Activated naive CD8-positive, alpha-beta T cell treated with anti-CD3 and anti-CD28 coated beads, Interleukin-2, amount 10 ng/mL, durations not matched to agents 7 days and 5 days (primary cell): ENCODE results near the gene VEGFB. TPM values are rescaled to one million over a fixed set of nuclear protein-coding genes. Genes with fewer than 3 reads are reported as not detected.

Experiments used
- ATAC-seq: fragments of 150-1000 bp; cut with Tn5 transposase; one replicate; pipeline ENCODE4 v1.10.0; 2021; ENCODE audit warnings: low read depth, moderate library complexity
- POLR2A ChIA-PET: fragments of 350-600 bp; sonication (Branson Sonifier 250); formaldehyde crosslinking; loops from one replicate; lab custom pipeline; 2021; ENCODE audit warnings: antibody characterized with exemption; lab: Charles Lee
- DNase-seq: peaks from one replicate; pipeline ENCODE4 v3.0.0; 2021
- H3K27ac Mint-ChIP-seq: one replicate; pipeline ENCODE4 v1.8.0; 2022; ENCODE audit warnings: mild to moderate bottlenecking, mixed read lengths
- H3K27me3 Mint-ChIP-seq: one replicate; pipeline ENCODE4 v1.8.0; 2022; ENCODE audit warnings: mild to moderate bottlenecking, moderate library complexity, mixed read lengths
- H3K36me3 Mint-ChIP-seq: one replicate; pipeline ENCODE4 v1.8.0; 2021; ENCODE audit warnings: mild to moderate bottlenecking, mixed read lengths
- H3K4me1 Mint-ChIP-seq: one replicate; pipeline ENCODE4 v1.8.0; 2021; ENCODE audit warnings: mixed read lengths
- H3K4me3 Mint-ChIP-seq: one replicate; pipeline ENCODE4 v1.8.0; 2022; ENCODE audit warnings: mild to moderate bottlenecking, moderate library complexity, mixed read lengths
- H3K9me3 Mint-ChIP-seq: one replicate; pipeline ENCODE4 v1.8.0; 2021; ENCODE audit warnings: mixed read lengths
- total RNA-seq, 2 experiments: library from RNA; stranded (reverse); gene quantifications; one replicate each; pipeline ENCODE4 v1.2.3, GENCODE V29; 2021

VEGFB gene
- total RNA-seq, 2 experiments from 2014 or later: 93.4 to 98.8 TPM

DNA sequence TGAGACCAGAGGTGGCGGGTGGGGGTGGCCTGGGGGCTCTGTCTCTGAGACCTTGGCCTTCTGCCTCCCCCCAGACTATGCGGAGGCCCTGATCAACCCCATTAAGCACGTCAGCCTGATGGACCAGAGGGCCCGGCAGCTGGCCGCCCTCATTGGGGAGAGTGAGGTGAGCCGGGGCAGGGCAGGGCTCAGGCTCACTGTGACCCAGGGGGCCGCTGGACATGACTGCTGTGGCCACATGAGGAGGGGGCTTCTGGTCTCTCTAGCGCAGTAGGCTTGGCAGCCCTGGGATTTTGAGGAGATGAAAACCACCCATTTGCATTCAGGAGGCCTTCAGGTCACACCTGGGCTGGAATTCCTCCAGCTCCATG, 29.5 kb downstream of the VEGFB start:
- no peaks in the 10 kb centered on the region for H3K9me3 Mint-ChIP-seq
- POLR2A ChIA-PET: no interaction called here
- peaks cover 19% of the 10 kb centered on the region for H3K36me3 Mint-ChIP-seq
- DNase-seq: no peak
- H3K4me1 Mint-ChIP-seq: peaks cover 18% of the 10 kb centered on the region
- no peak overlapping the region for H3K4me3 Mint-ChIP-seq
- ATAC-seq: no peak
- H3K27ac Mint-ChIP-seq: no peak overlapping the region
- no peaks in the 10 kb centered on the region for H3K27me3 Mint-ChIP-seq

DNA sequence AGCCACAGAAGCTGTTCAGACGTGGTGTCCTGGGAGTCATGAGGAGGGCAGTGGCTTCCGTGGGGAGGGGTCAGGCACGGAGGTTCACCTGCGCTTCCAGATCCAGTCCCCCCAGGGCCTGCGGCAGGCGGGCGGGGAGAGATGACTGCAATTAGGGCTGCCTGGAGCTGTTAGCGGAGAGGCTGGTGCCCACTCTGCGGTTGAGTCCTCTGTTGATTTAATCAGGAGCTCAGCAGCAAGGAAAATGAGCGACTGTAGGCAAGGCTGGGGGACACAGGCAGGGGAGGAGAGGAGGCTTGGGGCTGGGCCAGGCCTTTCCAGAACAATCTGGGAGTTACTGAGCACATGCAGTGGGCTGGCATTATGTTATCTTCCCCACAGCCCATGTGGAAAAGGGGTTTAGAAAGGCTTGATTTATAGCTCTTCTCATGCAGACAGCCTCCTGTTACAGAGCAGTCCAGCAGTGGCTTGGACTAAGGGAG, 30.0 kb downstream of the VEGFB start:
- ATAC-seq: no peak
- H3K36me3 Mint-ChIP-seq: peaks cover 19% of the 10 kb centered on the region
- POLR2A ChIA-PET: interaction anchor here (0.6 to 1.5 kb wide), 3 partner anchors 13 to 23 kb away, joined by 3 to 7 read pairs (median 5); partner anchors contain the start of genes FKBP2 and PLCB3
- no peak for DNase-seq
- no peaks in the 10 kb centered on the region for H3K27me3 Mint-ChIP-seq
- peaks cover 19% of the 10 kb centered on the region for H3K4me1 Mint-ChIP-seq
- H3K4me3 Mint-ChIP-seq: no peak overlapping the region
- no peaks in the 10 kb centered on the region for H3K9me3 Mint-ChIP-seq
- no peak overlapping the region for H3K27ac Mint-ChIP-seq

DNA sequence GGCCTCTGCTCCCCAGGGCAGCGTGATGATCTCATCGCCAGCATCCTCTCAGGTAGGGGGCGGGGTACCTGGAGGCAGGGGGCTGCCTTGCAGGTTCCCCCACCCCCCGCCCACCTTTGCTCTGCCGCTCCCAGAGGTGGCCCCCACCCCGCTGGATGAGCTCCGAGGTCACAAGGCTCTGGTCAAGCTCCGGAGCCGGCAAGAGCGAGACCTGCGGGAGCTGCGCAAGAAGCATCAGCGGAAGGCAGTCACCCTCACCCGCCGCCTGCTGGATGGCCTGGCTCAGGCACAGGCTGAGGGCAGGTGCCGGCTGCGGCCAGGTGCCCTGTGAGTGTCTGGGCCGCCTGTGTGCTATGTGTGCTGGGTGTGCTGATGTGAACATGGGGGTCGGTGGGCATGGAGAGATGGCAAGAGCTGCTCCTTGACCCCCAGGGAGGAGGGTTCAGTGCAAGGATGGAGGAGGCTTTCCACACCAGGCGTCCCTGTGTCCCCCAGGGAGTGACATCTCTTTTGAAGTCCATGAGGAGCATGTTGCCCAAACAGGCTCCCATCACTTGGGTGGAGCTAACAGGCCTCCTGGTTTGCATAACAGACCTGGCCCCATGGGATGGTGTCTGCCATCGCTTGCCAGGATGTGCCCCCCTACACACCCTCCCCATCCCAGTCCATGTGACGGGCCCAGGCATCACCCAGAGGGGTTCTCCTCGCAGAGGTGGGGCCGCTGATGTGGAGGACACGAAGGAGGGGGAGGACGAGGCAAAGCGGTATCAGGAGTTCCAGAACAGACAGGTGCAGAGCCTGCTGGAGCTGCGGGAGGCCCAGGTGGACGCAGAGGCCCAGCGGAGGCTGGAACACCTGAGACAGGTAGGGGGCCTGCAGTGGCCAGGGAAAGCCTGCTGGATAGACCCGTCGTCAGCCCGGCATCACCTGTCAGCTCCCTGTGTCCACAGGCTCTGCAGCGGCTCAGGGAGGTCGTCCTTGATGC, 31.1 kb downstream of the VEGFB start:
- DNase-seq: no peak
- Mint-ChIP-seq H3K9me3 (no peaks in the 10 kb centered on the region), H3K27me3 (no peaks in the 10 kb centered on the region), H3K27ac (peak overlapping the region; percentile 48), H3K4me1 (peaks cover 19% of the 10 kb centered on the region), H3K4me3 (no peak overlapping the region), H3K36me3 (peaks cover 10% of the 10 kb centered on the region)
- ATAC-seq: no peak
- POLR2A ChIA-PET: interaction anchor here (0.8 to 1.5 kb wide), 2 partner anchors 14 to 24 kb away, joined by 3 to 5 read pairs; partner anchors contain the start of genes FKBP2 and PLCB3

DNA sequence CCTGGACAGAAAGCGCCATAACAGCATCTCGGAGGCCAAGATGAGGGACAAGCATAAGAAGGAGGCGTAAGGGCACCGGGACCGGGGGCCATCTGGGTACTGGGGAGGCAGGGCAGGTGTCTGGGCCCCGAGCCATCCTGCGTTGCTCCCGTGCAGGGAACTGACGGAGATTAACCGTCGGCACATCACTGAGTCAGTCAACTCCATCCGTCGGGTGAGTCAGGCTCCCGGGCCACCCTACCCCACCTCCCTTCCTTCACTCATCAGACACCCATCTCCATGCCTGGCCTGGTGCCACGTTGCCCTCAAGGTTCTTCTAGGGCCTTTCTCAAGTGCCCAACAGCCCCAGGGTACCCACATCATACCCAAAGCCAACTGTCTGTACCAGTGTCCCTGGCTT, 32.0 kb downstream of the VEGFB start:
- H3K27me3 Mint-ChIP-seq: no peaks in the 10 kb centered on the region
- DNase-seq (no peak), ATAC-seq (no peak)
- no peak overlapping the region for H3K27ac Mint-ChIP-seq
- H3K9me3 Mint-ChIP-seq: no peaks in the 10 kb centered on the region
- peaks cover 21% of the 10 kb centered on the region for H3K4me1 Mint-ChIP-seq
- no peak overlapping the region for H3K4me3 Mint-ChIP-seq
- POLR2A ChIA-PET: no interaction called here
- peaks cover 10% of the 10 kb centered on the region for H3K36me3 Mint-ChIP-seq

DNA sequence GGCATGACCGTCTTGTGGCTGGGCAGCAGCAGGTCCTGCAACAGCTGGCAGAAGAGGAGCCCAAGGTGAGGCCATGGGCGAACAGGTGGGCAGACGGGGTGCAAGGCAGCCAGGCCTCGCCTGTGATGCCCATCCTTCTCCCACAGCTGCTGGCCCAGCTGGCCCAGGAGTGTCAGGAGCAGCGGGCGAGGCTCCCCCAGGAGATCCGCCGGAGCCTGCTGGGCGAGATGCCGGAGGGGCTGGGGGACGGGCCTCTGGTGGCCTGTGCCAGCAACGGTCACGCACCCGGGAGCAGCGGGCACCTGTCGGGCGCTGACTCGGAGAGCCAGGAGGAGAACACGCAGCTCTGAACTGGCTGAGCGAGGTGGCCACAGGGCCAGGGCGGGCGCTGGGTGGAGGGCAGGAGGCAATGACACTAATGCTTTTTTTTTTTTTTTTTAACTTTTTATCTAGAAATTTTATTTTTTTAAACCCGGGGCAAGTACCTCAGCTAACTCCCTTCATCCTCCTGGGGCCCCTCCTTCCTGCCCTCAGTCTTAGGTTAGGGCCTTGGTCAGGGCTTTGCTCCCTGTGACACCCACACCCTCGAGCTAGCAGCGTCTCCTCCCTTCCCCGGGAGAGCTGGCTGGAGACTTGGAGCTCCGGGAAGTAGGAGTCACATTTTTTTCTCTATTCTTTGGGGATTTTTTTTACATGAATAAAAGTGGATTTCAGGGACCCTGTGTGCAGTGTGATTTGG, 33.0 kb downstream of the VEGFB start:
- H3K27me3 Mint-ChIP-seq: no peaks in the 10 kb centered on the region
- H3K9me3 Mint-ChIP-seq: no peaks in the 10 kb centered on the region
- peak overlapping the region; percentile 96 for H3K4me3 Mint-ChIP-seq
- peak overlapping the region; percentile 96 for H3K27ac Mint-ChIP-seq
- H3K4me1 Mint-ChIP-seq: peaks cover 25% of the 10 kb centered on the region
- POLR2A ChIA-PET: interaction anchor here (1.0 to 6.0 kb wide), 6 partner anchors 12 to 61 kb away, joined by 3 to 94 read pairs (median 48); partner anchors contain the start of genes BAD, FERMT3, GPR137 and PLCB3
- peaks cover 8% of the 10 kb centered on the region for H3K36me3 Mint-ChIP-seq
- DNase-seq (no peak), ATAC-seq (no peak)

DNA sequence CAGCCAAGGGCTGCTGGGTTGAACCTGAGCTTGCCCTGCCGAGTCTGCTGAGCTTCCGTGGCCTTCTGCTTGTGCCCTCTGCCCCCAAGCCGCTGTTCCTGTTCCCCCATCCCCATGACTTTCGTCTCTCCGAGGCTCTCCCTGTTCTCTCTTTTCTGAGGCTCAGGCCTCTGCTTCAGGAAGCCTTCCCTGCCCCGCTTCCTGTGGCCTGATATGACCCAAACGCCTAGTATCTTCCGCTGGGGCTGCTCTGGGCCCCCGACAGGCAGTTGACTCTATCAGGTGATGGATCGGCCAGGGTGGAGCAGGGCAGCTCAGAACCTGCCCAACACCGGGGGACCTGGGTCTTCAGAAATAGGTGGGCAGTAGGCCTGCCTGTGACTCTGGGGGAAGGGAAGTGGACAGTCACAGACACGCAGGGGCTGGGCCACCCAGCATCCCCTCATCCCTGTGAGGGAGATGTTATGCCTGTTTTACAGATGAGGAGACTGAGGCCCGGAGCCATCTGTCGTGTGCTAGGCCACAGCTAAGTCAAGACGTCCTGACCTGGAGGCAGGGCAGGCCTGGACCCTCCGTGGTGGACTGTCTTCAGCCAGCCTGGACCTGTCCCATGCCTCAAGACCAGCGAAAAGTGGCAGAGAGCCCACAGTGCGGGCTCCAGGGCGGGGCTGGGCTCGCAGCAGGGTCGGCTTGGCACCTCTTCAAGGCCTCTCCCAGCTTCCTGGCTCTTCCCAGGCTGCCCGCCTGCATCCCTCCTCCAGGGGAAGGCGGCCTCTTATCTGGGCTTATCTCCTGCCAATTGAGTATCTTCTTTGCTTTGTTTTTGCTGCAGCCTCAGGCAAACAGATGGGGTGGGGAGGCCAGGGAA, 33.9 kb downstream of the VEGFB start:
- POLR2A ChIA-PET: interaction anchor here (0.6 to 6.0 kb wide), 15 partner anchors 10 to 86 kb away, joined by 3 to 94 read pairs (median 13); partner anchors contain the start of genes BAD, ESRRA, FERMT3 and FKBP2
- peak overlapping the region; percentile 96 for H3K4me3 Mint-ChIP-seq
- H3K36me3 Mint-ChIP-seq: peaks cover 6% of the 10 kb centered on the region

DNA sequence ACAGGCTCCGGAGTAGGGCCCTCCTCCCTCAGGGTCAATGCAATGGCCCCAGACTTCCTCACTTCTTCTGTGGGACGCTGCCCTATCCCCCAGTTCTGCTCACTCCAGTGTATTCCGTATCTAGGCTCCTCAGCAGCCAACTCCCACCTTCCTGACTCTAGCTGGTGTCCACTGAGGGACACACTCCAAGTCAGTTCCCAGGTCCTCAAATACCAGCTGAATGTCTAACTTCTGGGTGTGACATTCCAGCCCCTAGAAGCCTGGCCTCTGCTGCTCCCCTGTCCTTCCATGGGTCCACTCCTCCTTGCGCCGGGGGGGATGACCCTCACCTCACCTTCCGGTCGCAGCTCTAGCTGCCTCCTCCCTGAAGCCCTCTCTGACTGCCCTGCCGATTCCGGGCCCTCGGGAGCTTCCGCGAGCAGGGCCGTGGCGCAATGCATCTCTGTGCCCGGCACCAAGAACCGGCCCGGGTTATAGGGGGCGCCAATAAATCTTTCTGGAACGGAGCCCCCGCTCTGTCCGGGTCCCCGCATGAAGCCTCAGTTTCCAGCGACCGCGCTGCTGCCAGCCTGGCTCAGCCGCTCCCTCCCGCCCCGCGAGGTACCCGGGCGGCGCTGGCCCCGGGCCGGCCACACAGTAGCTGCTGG, 34.6 kb downstream of the VEGFB start:
- Mint-ChIP-seq H3K27me3 (no peaks in the 10 kb centered on the region), H3K4me3 (peak overlapping the region; percentile 96), H3K4me1 (peaks cover 23% of the 10 kb centered on the region), H3K27ac (peak overlapping the region; percentile 96), H3K9me3 (no peaks in the 10 kb centered on the region), H3K36me3 (peaks cover 6% of the 10 kb centered on the region)
- DNase-seq (peak; percentile 74), ATAC-seq (peak; percentile 23)
- POLR2A ChIA-PET: interaction anchor here (0.6 to 6.0 kb wide), 15 partner anchors 8 to 86 kb away, joined by 3 to 94 read pairs (median 13); partner anchors contain the start of genes BAD, ESRRA, FERMT3 and FKBP2

More for the DNA sequence above, 33.9 kb downstream of the VEGFB start:
- no peak for DNase-seq
- ATAC-seq: no peak
- Mint-ChIP-seq H3K27me3 (no peaks in the 10 kb centered on the region), H3K4me1 (peaks cover 23% of the 10 kb centered on the region), H3K9me3 (no peaks in the 10 kb centered on the region), H3K27ac (peak overlapping the region; percentile 96)

DNA sequence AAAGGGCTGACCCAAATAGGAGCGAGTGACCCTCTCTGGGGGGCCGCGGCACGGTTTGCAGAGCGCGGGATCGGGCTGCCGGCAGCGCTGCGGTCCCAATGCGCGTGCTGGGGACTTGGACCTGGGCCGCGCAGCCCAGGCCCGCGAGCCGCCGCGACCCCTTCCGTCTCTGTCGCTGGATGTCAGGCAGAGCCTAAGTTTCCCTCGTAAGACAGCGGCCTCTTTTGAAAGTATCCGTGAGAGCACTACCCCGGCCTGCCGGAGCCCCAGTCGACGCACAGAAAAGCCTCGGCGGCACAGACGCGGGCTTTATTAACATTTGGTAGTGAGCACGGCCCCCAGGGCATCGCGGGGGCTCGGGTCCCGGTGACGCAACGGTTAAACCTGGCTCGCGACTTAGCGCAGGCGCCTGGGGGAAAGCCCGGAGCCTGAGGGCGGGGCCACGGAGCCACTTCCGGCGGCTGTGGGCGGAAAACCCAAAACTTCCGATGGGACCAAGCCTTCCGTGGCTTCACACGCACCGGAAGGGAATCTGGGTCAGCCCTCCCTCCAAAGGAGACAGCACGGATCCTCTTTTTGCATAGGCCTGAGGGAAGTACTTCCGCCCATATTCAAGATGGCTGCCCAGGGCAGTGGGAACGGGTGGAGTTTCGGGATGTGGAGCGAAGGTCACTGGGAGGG, 35.3 kb downstream of the VEGFB start:
- POLR2A ChIA-PET: interaction anchor here (1.0 to 6.0 kb wide), 16 partner anchors 9 to 83 kb away, joined by 3 to 94 read pairs (median 13); partner anchors contain the start of genes BAD, ESRRA, FERMT3 and FKBP2
- ATAC-seq (peak; percentile 69), DNase-seq (peak; percentile 99)
- H3K4me1 Mint-ChIP-seq: peaks cover 23% of the 10 kb centered on the region
- H3K27ac Mint-ChIP-seq: peak overlapping the region; percentile 96
- no peaks in the 10 kb centered on the region for H3K27me3 Mint-ChIP-seq
- H3K4me3 Mint-ChIP-seq: peak overlapping the region; percentile 96
- no peaks in the 10 kb centered on the region for H3K9me3 Mint-ChIP-seq
- H3K36me3 Mint-ChIP-seq: peaks cover 6% of the 10 kb centered on the region

DNA sequence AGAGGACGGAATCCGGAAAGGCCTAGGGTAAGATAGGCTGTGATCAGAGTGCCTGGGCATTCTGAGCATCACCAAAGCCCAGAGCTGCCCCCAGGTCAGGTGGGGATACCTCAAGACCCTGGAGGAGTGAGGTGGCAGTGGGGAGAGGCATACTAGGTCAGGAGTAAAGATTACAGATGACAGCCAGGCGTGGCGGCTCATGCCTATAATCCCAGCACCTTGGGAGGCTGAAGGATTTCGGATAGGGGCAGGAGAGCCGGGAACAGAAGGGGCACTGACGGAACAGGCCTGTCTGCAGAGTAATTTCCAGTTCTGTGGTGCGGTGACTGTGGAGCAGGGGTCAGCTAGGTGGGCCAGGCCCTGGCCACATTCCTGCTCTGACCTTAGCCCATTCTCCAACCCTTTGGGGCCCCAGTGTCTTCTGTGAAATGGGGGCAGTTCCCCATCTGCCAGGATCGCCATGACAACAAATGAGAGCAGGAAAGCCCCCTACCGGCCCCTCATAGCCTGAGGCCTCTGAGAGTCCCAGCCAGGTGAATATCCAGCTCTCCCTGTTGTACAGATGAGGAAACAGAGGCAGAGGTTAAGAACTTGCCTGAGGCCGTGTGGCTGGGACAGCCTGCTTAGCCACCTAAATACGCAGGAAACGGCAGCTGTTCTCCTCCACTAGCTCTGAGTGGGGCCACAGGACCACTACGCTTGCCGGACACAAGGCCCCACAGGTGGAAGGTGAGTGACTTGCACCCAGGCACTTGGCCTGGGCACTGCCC, 40.8 kb downstream of the VEGFB start:
- Mint-ChIP-seq H3K4me3 (no peak overlapping the region), H3K9me3 (no peaks in the 10 kb centered on the region), H3K27ac (no peak overlapping the region), H3K4me1 (peaks cover 8% of the 10 kb centered on the region), H3K36me3 (peaks cover 4% of the 10 kb centered on the region), H3K27me3 (no peaks in the 10 kb centered on the region)
- POLR2A ChIA-PET: interaction anchor here (1.3 to 2.1 kb wide), 2 partner anchors 9 to 15 kb away, joined by 3 to 7 read pairs; partner anchors contain the start of gene BAD
- ATAC-seq: no peak
- no peak for DNase-seq

DNA sequence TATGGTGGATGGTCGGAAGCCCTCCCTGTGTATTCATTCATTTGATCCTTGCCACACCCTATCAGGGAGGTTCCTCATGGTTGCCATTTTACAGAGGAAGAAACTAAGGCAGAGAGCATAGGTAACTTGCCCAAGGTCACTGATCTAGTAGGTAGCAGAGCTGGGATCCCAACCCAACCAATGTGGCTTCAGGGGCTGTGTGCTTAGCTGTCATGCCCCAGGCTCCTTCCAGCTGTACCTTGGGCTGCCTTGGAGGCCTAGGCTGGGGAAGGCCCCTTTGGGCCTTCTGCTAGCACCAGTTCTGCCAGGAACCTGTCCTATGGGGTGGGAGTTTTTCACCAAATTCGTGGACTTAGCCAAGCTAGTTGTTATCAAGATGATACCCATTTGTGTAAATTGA, 41.5 kb downstream of the VEGFB start:
- no peaks in the 10 kb centered on the region for H3K9me3 Mint-ChIP-seq
- ATAC-seq: no peak
- H3K27me3 Mint-ChIP-seq: no peaks in the 10 kb centered on the region
- H3K36me3 Mint-ChIP-seq: peaks cover 4% of the 10 kb centered on the region
- no peak for DNase-seq
- H3K4me1 Mint-ChIP-seq: peaks cover 4% of the 10 kb centered on the region
- H3K27ac Mint-ChIP-seq: no peak overlapping the region
- H3K4me3 Mint-ChIP-seq: no peak overlapping the region
- POLR2A ChIA-PET: interaction anchor here (1.3 to 2.1 kb wide), 2 partner anchors 9 to 15 kb away, joined by 3 to 7 read pairs; partner anchors contain the start of gene BAD
